Fibroblast of the aortic adventitia (primary cell): ENCODE data around the gene ZBTB3. TPM values are rescaled to one million over a fixed set of nuclear protein-coding genes. Genes with fewer than 3 reads are reported as not detected.
"Not testable (repeated sequence)": the region's sequence is repeated elsewhere in the genome, so short reads cannot be mapped to it uniquely, and the experiment has no call there.

Experiments used
- DNase-seq: peaks from one replicate; pipeline ENCODE4 v3.0.0-alpha.2; 2010; ENCODE audit warnings: low read depth
- H3K4me3 ChIP-seq: 2 replicates; pipeline ENCODE4 v1.5.1; 2011; ENCODE audit warnings: low read depth, mild to moderate bottlenecking, control low read depth, low read length, moderate library complexity
- total RNA-seq: library from RNA; depleted of rRNA; stranded (reverse); fragments of >200 nt; gene quantifications from 2 replicates; pipeline ENCODE4 v1.2.3, GENCODE V29; 2012; ENCODE audit warnings: low replicate concordance
- TF ChIP-seq, protein P1 (sequence below): IDR thresholded peaks from 2 replicates; pipeline ENCODE4 v1.5.1; 2011; ENCODE audit warnings: mild to moderate bottlenecking, low read length, control low read depth, inconsistent platforms; ENCODE audit not compliant: insufficient read depth

The ZBTB3 gene
- total RNA-seq, 1 donor: 13.4 TPM

- no peak for DNase-seq
- H3K4me3 ChIP-seq: no peak overlapping the region
- TF ChIP-seq, protein P1, sequence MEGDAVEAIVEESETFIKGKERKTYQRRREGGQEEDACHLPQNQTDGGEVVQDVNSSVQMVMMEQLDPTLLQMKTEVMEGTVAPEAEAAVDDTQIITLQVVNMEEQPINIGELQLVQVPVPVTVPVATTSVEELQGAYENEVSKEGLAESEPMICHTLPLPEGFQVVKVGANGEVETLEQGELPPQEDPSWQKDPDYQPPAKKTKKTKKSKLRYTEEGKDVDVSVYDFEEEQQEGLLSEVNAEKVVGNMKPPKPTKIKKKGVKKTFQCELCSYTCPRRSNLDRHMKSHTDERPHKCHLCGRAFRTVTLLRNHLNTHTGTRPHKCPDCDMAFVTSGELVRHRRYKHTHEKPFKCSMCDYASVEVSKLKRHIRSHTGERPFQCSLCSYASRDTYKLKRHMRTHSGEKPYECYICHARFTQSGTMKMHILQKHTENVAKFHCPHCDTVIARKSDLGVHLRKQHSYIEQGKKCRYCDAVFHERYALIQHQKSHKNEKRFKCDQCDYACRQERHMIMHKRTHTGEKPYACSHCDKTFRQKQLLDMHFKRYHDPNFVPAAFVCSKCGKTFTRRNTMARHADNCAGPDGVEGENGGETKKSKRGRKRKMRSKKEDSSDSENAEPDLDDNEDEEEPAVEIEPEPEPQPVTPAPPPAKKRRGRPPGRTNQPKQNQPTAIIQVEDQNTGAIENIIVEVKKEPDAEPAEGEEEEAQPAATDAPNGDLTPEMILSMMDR: no peak
Observed at GRCh38 chr11:62737196-62737595, 16.8 kb downstream of the ZBTB3 start.

DNA sequence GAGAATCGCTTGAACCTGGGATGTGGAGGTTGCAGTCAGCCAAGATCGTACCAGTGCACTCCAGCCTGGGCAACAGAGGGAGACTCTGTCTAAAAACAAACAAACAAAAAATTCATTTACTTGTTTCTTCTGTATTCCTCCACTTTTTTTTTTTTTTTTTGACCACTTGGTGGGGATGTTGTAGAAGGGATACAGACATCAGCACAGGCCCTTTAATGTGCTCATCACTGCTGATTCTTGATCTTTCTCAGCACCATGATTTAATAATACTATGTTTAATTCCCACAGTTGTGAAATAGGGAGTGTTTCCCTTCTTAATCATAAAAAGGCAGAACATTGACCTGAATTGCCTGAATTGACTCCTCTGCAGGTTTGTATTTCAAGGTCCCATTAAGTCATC, 21.1 kb downstream of the ZBTB3 start:
- TF ChIP-seq, protein P1: no peak
- DNase-seq: peak; percentile 36
- H3K4me3 ChIP-seq: no peak overlapping the region

GRCh38 chr11:62730076-62730475, 23.9 kb downstream of the ZBTB3 start:
- peak overlapping the region; percentile 98 for H3K4me3 ChIP-seq
- not testable (repeated sequence) for DNase-seq

- DNase-seq: peak; percentile 80
- TF ChIP-seq, protein P1: no peak
Observed at GRCh38 chr11:62728171-62728988, 25.6 kb downstream of the ZBTB3 start, which contains the start of gene TTC9C. Gene TTC9C (plus strand): TSS chr11:62728486. CDS start chr11:62728849, 363 bp downstream.

GRCh38 chr11:62727872-62728170, 26.1 kb downstream of the ZBTB3 start:
- peak; percentile 99 for DNase-seq
- TF ChIP-seq, protein P1: no peak
- peak overlapping the region; percentile 98 for H3K4me3 ChIP-seq

More at GRCh38 chr11:62728171-62728988, 25.6 kb downstream of the ZBTB3 start, which contains the start of gene TTC9C:
- H3K4me3 ChIP-seq: peak within 1 kb of the TSS; percentile 98

DNA sequence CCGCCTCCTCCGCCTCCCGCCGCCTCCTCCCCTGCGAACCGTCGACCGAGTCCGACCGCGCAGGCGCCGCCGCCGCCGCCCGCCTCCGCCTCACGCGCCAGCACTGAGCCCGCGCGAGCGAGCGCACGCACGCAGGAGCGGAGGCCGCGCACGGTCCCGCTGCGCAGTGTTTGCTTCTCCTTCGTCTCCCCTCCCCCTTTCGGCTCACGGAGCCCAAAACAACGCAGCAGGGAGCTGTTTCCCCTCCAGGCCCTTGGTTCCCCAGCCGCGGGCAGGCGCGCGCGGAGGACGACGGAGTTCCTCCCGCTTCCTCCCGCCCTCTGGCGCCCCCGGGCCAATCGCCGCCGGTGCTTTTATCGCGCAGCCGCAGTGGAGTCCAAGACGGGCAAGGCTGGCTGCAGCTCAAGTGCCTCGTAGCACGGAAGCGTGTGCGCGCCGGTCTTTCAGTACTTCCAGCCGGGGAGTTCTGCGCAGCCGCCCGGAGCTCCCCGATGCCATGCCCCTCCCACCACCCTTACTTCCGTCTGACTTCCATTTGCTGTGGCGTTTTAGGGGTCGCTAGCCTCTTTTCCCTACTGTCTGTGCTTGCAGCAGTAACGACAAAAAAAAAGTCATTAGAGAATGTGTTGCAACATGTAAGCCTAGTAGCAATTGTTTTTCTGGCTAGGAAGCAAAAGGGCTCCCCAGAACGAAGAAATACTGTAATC, 26.6 kb downstream of the ZBTB3 start, which contains the start of gene HNRNPUL2:
TSS of gene HNRNPUL2 (minus strand) at position 293 of the 707 bp plus-strand sequence. CDS start 301 bp downstream, outside the sequence.
- TF ChIP-seq, protein P1: no peak
- DNase-seq: peak; percentile 99
- peak within 1 kb of the TSS; percentile 98 for H3K4me3 ChIP-seq

DNA sequence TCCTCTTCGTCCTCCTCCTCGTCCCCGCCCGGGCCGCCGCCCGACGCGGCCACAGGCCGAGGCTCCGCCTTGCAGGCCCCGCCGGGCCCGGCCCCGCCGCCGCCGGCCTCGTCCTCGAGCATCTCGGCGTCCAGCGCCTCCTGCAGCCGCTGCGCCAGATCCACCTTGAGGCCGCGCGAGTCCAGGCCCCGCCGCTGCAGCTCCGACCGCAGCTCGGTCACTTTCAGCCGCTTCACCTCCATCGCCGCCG, 27.1 kb downstream of the ZBTB3 start:
- TF ChIP-seq, protein P1: no peak
- DNase-seq: no peak
- peak overlapping the region; percentile 84 for H3K4me3 ChIP-seq
